Liver (tissue), 9 donors: Measurements from ENCODE around the gene SH3RF3. TPM values are rescaled to one million over a fixed set of nuclear protein-coding genes. Genes with fewer than 3 reads are reported as not detected.

Experiments used
- DNase-seq: peaks from one replicate; pipeline ENCODE4 v3.0.0-alpha.2; 2017; ENCODE audit warnings: low spot score
- H3K27ac ChIP-seq, 2 donors: one replicate each; pipeline ENCODE4 v1.7.0; 2013; ENCODE audit warnings: inconsistent platforms in 2 of 2, low read length in 2 of 2, control low read depth in 1 of 2, low read depth in 1 of 2, mild to moderate bottlenecking in 1 of 2
- H3K27me3 ChIP-seq, 4 donors: one replicate each; pipeline versions ENCODE4 v1.6.1 to v1.7.0; 2013; ENCODE audit warnings: low read length in 3 of 4, inconsistent platforms in 1 of 4, mild to moderate bottlenecking in 1 of 4, moderate library complexity in 1 of 4; ENCODE audit not compliant: control insufficient read depth in 4 of 4, insufficient read depth in 4 of 4
- H3K36me3 ChIP-seq, 4 donors: one replicate each; pipeline versions ENCODE4 v1.6.1 to v1.7.0; 2013; ENCODE audit warnings: low read length in 3 of 4, mild to moderate bottlenecking in 3 of 4, low read depth in 1 of 4, moderate library complexity in 1 of 4; ENCODE audit not compliant: control insufficient read depth in 4 of 4, insufficient read depth in 3 of 4
- H3K4me1 ChIP-seq, 4 donors: one replicate each; pipeline versions ENCODE4 v1.6.1 to v1.7.0; 2013; ENCODE audit warnings: low read length in 3 of 4, mild to moderate bottlenecking in 3 of 4, moderate library complexity in 1 of 4; ENCODE audit not compliant: control insufficient read depth in 4 of 4, insufficient read depth in 4 of 4
- H3K4me3 ChIP-seq, 3 donors: one replicate each; pipeline versions ENCODE4 v1.6.1 to v1.7.0; 2013; ENCODE audit warnings: low read length in 3 of 3, control low read depth in 1 of 3, low read depth in 1 of 3, mild to moderate bottlenecking in 1 of 3
- H3K9ac ChIP-seq, 2 donors: one replicate each; pipeline ENCODE4 v1.7.0; 2013; ENCODE audit warnings: low read length in 2 of 2, mild to moderate bottlenecking in 2 of 2, moderate library complexity in 2 of 2, control low read depth in 1 of 2, low read depth in 1 of 2
- H3K9me3 ChIP-seq, 4 donors: one replicate each; pipeline versions ENCODE4 v1.6.1 to v1.7.0; 2013; ENCODE audit warnings: low read length in 3 of 4; ENCODE audit not compliant: control insufficient read depth in 4 of 4
- CTCF ChIP-seq: fragments of 150-350 bp; IDR thresholded peaks from 2 replicates; pipeline ENCODE4 v1.5.1; 2017; ENCODE audit warnings: improper control_type of control experiment, low read depth, low read length; ENCODE audit not compliant: missing input control
- EGR1 ChIP-seq, 2 donors: IDR thresholded peaks; 2 replicates each; pipeline ENCODE4 v1.6.1; 2016 to 2018; ENCODE audit warnings: antibody characterized with exemption in 2 of 2, low read depth in 2 of 2
- GABPA ChIP-seq, 2 donors: IDR thresholded peaks in 1 of 2; conservative IDR thresholded peaks in 1 of 2; 2 replicates each; pipeline ENCODE4 v1.6.1; 2016; ENCODE audit warnings: antibody characterized with exemption in 2 of 2, mild to moderate bottlenecking in 1 of 2, moderate library complexity in 1 of 2
- HNF4A ChIP-seq, 2 donors: conservative IDR thresholded peaks; 2 replicates each; pipeline ENCODE4 v1.6.1; 2016; ENCODE audit warnings: antibody characterized with exemption in 2 of 2, mild to moderate bottlenecking in 2 of 2
- HNF4G ChIP-seq: IDR thresholded peaks from 2 replicates; pipeline ENCODE4 v1.6.1; 2016; ENCODE audit warnings: antibody characterized with exemption
- JUND ChIP-seq, 2 donors: IDR thresholded peaks; 2 replicates each; pipeline ENCODE4 v1.6.1; 2016; ENCODE audit warnings: antibody characterized with exemption in 2 of 2
- MAX ChIP-seq: IDR thresholded peaks from 2 replicates; pipeline ENCODE4 v1.6.1; 2016; ENCODE audit warnings: antibody characterized with exemption
- NR2F2 ChIP-seq: IDR thresholded peaks from 2 replicates; pipeline ENCODE4 v1.6.1; 2016; ENCODE audit warnings: antibody characterized with exemption
- RAD21 ChIP-seq, 2 donors: IDR thresholded peaks; 2 replicates each; pipeline ENCODE4 v1.6.1; 2016; ENCODE audit warnings: antibody characterized with exemption in 2 of 2, mild to moderate bottlenecking in 2 of 2
- RXRA ChIP-seq, 2 donors: IDR thresholded peaks; 2 replicates each; pipeline ENCODE4 v1.6.1; 2017 to 2018; ENCODE audit warnings: antibody characterized with exemption in 2 of 2, mild to moderate bottlenecking in 1 of 2
- SP1 ChIP-seq: IDR thresholded peaks from 2 replicates; pipeline ENCODE4 v1.6.1; 2018; ENCODE audit warnings: antibody characterized with exemption, mild to moderate bottlenecking
- TAF1 ChIP-seq: conservative IDR thresholded peaks from 2 replicates; pipeline ENCODE4 v1.6.1; 2016; ENCODE audit warnings: antibody characterized with exemption, mild to moderate bottlenecking
- YY1 ChIP-seq: IDR thresholded peaks from 2 replicates; pipeline ENCODE4 v1.6.1; 2016; ENCODE audit warnings: antibody characterized with exemption, mild to moderate bottlenecking
- ZBTB33 ChIP-seq: IDR thresholded peaks from 2 replicates; pipeline ENCODE4 v1.6.1; 2016; ENCODE audit warnings: antibody characterized with exemption
- WGBS: extraction: QIAGEN DNeasy Blood & Tissue Kit; methylation state at CpG from one replicate; pipeline ENCODE4 v1.1.7; 2013; 5-methylcytosine and 5-hydroxymethylcytosine counted together
- polyA plus RNA-seq, 2 donors: library from polyadenylated mRNA; stranded (reverse) in 1 of 2; unstranded in 1 of 2; fragments of 200-250 nt in 1 of 2; fragments of >200 nt in 1 of 2; fragmentation: Nextera tagmentation in 1 of 2; extraction: Ambion mirVana in 1 of 2; gene quantifications; one replicate each; pipeline versions ENCODE4 v1.2.1 to v1.2.3, GENCODE V29; 2013 to 2015
- total RNA-seq, 2 donors: library from RNA; depleted of rRNA; stranded (reverse); fragments of >200 nt; gene quantifications; one replicate each; pipeline ENCODE4 v1.2.3, GENCODE V29; 2014
- TF ChIP-seq, protein P1 (sequence below): IDR thresholded peaks from 2 replicates; pipeline ENCODE4 v1.6.1; 2016; ENCODE audit warnings: antibody characterized with exemption
- TF ChIP-seq, protein P2 (sequence below): IDR thresholded peaks from 2 replicates; pipeline ENCODE4 v1.6.1; 2016; ENCODE audit warnings: antibody characterized with exemption, mild to moderate bottlenecking
- donor health status: healthy.
- donor health status: healthy.
- donor health status: healthy.
- donor health status: healthy.
- donor health status: healthy.

The SH3RF3 gene
- total and polyA plus RNA-seq, 4 donors, result 0.11 to 1.0 (median 0.54) TPM

DNA sequence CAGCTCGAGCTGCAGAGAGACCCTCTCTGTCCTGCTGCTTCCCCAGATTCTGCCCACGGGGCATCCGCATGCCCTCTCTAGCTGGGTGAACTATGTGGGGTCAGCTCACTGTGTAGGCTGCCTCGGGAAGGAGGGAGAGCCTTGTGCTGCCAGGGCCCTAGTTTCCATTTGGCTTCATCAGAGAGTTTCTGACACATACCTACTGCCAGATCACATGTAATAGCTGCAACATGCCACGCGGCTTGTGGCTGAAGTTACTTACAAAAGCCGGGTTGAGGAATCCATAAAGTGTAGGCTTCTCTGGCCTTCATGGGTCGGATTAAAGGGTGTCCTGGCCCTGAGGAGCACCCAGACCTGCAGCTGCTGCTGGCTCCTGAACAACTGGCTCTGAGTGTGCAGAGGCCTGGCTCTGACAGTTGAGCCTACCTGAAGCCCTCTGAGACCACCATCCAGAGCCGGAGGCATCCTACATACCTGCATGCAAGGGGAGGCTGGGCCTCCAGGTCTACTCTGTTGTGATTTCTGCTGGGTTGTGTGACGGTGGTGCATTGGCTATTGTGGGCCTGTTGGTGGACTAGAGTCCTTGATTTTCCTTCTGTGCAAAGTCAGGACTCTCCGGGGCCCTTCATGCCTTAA lies 130.0 kb downstream of the SH3RF3 start:
- DNase-seq, result no peak
- H3K4me3 ChIP-seq, result no peak overlapping the region
- WGBS, result 94% methylated on average over 11 of the region's 11 CpGs
- H3K9ac ChIP-seq, result no peak overlapping the region
- H3K27me3 ChIP-seq, result no peaks in the 10 kb centered on the region
- no peak overlapping the region for H3K27ac ChIP-seq
- no peak for TF ChIP-seq YY1
- TF ChIP-seq ZBTB33, result no peak
- TF ChIP-seq CTCF, result no peak
- no peak for TF ChIP-seq HNF4A (conservative IDR thresholded peaks at IDR 0.05)
- TF ChIP-seq EGR1 (IDR thresholded peaks at IDR 0.05; ENCODE audit: low read depth in 2 of 2), result no peak
- no peak for TF ChIP-seq NR2F2
- no peaks in the 10 kb centered on the region for H3K9me3 ChIP-seq
- H3K36me3 ChIP-seq, result peaks cover 0 to 1% (median 0%) of the 10 kb centered on the region in 4 donors
- H3K4me1 ChIP-seq, result peaks cover 0 to 2% (median 0%) of the 10 kb centered on the region in 4 donors

GRCh38 chr2:109259671-109260070 lies 130.7 kb downstream of the SH3RF3 start:
- WGBS, result 92% methylated on average over 8 of the region's 8 CpGs
- Histone ChIP-seq H3K4me3 (no peak overlapping the region), H3K9ac (no peak overlapping the region), H3K27ac (no peak overlapping the region), H3K4me1 (no peaks in the 10 kb centered on the region), H3K36me3 (peaks cover 0 to under 1% (median 0%) of the 10 kb centered on the region in 4 donors), H3K27me3 (no peaks in the 10 kb centered on the region), H3K9me3 (no peaks in the 10 kb centered on the region)
- DNase-seq, result no peak
- TF ChIP-seq MAX (no peak), TAF1 (no peak), SP1 (no peak), RAD21 (IDR thresholded peaks at IDR 0.05) (no peak), RXRA (IDR thresholded peaks at IDR 0.05) (no peak), NR2F2 (no peak), GABPA (IDR thresholded peaks at IDR 0.05 in 1 of 2, conservative IDR thresholded peaks at IDR 0.05 in 1 of 2) (no peak), YY1 (no peak), ZBTB33 (no peak), HNF4G (no peak), HNF4A (conservative IDR thresholded peaks at IDR 0.05) (no peak), EGR1 (IDR thresholded peaks at IDR 0.05; ENCODE audit: low read depth in 2 of 2) (no peak), JUND (IDR thresholded peaks at IDR 0.05) (no peak)
- TF ChIP-seq, protein P1, sequence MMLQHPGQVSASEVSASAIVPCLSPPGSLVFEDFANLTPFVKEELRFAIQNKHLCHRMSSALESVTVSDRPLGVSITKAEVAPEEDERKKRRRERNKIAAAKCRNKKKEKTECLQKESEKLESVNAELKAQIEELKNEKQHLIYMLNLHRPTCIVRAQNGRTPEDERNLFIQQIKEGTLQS, result no peak
- TF ChIP-seq, protein P2, sequence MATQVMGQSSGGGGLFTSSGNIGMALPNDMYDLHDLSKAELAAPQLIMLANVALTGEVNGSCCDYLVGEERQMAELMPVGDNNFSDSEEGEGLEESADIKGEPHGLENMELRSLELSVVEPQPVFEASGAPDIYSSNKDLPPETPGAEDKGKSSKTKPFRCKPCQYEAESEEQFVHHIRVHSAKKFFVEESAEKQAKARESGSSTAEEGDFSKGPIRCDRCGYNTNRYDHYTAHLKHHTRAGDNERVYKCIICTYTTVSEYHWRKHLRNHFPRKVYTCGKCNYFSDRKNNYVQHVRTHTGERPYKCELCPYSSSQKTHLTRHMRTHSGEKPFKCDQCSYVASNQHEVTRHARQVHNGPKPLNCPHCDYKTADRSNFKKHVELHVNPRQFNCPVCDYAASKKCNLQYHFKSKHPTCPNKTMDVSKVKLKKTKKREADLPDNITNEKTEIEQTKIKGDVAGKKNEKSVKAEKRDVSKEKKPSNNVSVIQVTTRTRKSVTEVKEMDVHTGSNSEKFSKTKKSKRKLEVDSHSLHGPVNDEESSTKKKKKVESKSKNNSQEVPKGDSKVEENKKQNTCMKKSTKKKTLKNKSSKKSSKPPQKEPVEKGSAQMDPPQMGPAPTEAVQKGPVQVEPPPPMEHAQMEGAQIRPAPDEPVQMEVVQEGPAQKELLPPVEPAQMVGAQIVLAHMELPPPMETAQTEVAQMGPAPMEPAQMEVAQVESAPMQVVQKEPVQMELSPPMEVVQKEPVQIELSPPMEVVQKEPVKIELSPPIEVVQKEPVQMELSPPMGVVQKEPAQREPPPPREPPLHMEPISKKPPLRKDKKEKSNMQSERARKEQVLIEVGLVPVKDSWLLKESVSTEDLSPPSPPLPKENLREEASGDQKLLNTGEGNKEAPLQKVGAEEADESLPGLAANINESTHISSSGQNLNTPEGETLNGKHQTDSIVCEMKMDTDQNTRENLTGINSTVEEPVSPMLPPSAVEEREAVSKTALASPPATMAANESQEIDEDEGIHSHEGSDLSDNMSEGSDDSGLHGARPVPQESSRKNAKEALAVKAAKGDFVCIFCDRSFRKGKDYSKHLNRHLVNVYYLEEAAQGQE, result no peak
